GM19324 (cell line): ENCODE data around the gene CFAP92.

Source experiments
- ATAC-seq: cut with Tn5 transposase; IDR thresholded peaks from one replicate; pipeline ENCODE4 v1.9.1; 2021; ENCODE audit warnings: mild to moderate bottlenecking, moderate library complexity; ENCODE audit not compliant: unreplicated experiment, low FRiP score

CFAP92 gene

GRCh38 chr3:129025691-129026435 lies 32.0 kb upstream of the CFAP92 start:
- no peak for ATAC-seq

- ATAC-seq: no peak
These were observed 31.2 kb upstream of the CFAP92 start for GRCh38 chr3:129025108-129025507.

- no peak for ATAC-seq
These were observed 30.0 kb upstream of the CFAP92 start for GRCh38 chr3:129023909-129024308.

- ATAC-seq: no peak
These were observed 29.1 kb upstream of the CFAP92 start for GRCh38 chr3:129023008-129023358.

- no peak for ATAC-seq
These were observed 28.5 kb upstream of the CFAP92 start for GRCh38 chr3:129022114-129023007.

- no peak for ATAC-seq
These were observed 27.3 kb upstream of the CFAP92 start for GRCh38 chr3:129021140-129021551.

- no peak for ATAC-seq
These were observed 26.8 kb upstream of the CFAP92 start for GRCh38 chr3:129020691-129021090.

GRCh38 chr3:129019266-129019665 lies 25.4 kb upstream of the CFAP92 start:
- no peak for ATAC-seq

- no peak for ATAC-seq
These were observed 24.9 kb upstream of the CFAP92 start for GRCh38 chr3:129018751-129019150.

- ATAC-seq: no peak
These were observed 24.4 kb upstream of the CFAP92 start for GRCh38 chr3:129018271-129018670.

- no peak for ATAC-seq
These were observed 23.6 kb upstream of the CFAP92 start for GRCh38 chr3:129017484-129017899.

- no peak for ATAC-seq
These were observed 23.0 kb upstream of the CFAP92 start for GRCh38 chr3:129016720-129017483.

GRCh38 chr3:129016356-129016719 lies 22.5 kb upstream of the CFAP92 start:
- no peak for ATAC-seq

GRCh38 chr3:129015388-129016105 lies 21.7 kb upstream of the CFAP92 start:
- ATAC-seq: no peak

- no peak for ATAC-seq
These were observed 21.0 kb upstream of the CFAP92 start for GRCh38 chr3:129014793-129015345.

GRCh38 chr3:129014148-129014547 lies 20.3 kb upstream of the CFAP92 start:
- no peak for ATAC-seq

GRCh38 chr3:129013491-129013891 lies 19.6 kb upstream of the CFAP92 start:
- ATAC-seq: no peak

GRCh38 chr3:129010310-129010956 lies 16.6 kb upstream of the CFAP92 start:
- ATAC-seq: no peak

GRCh38 chr3:129009266-129009665 lies 15.4 kb upstream of the CFAP92 start:
- no peak for ATAC-seq

GRCh38 chr3:129007792-129008191 lies 13.9 kb upstream of the CFAP92 start:
- ATAC-seq: no peak
